GM19240 (cell line): ENCODE data around the gene ZNF331.

Source experiments
- DNase-seq: peaks from one replicate; pipeline ENCODE4 v3.0.0; 2011; ENCODE audit warnings: low spot score; ENCODE audit not compliant: insufficient read length

The ZNF331 gene

GRCh38 chr19:53520547-53521372 lies 17.2 kb upstream of the ZNF331 start:
- peak; percentile 80 for DNase-seq

- DNase-seq, result no peak
Observed at GRCh38 chr19:53521373-53522202, 16.4 kb upstream of the ZNF331 start.

GRCh38 chr19:53525922-53526321 lies 12.0 kb upstream of the ZNF331 start:
- no peak for DNase-seq

- DNase-seq, result no peak
Observed at GRCh38 chr19:53530622-53531021, 7.3 kb upstream of the ZNF331 start.

GRCh38 chr19:53531457-53531856 lies 6.5 kb upstream of the ZNF331 start:
- no peak for DNase-seq

GRCh38 chr19:53532362-53532761 lies 5.6 kb upstream of the ZNF331 start:
- no peak for DNase-seq

GRCh38 chr19:53536225-53536548 lies 1.8 kb upstream of the ZNF331 start:
- no peak for DNase-seq

GRCh38 chr19:53537121-53537520 lies 824 bp upstream of the ZNF331 start:
- DNase-seq, result no peak

- no peak for DNase-seq
Observed at GRCh38 chr19:53538378-53539109, 599 bp downstream of the ZNF331 start.

- DNase-seq, result no peak
Observed at GRCh38 chr19:53540091-53540490, 2.1 kb downstream of the ZNF331 start.

GRCh38 chr19:53541971-53542370 lies 4.0 kb downstream of the ZNF331 start:
- no peak for DNase-seq

GRCh38 chr19:53545271-53546065 lies 7.5 kb downstream of the ZNF331 start:
- no peak for DNase-seq

- DNase-seq, result no peak
Observed at GRCh38 chr19:53546758-53547513, 9.0 kb downstream of the ZNF331 start.

- DNase-seq, result no peak
Observed at GRCh38 chr19:53549340-53549739, 11.4 kb downstream of the ZNF331 start.

GRCh38 chr19:53552001-53552721 lies 14.2 kb downstream of the ZNF331 start:
- DNase-seq, result no peak

- no peak for DNase-seq
Observed at GRCh38 chr19:53553156-53553555, 15.2 kb downstream of the ZNF331 start.

GRCh38 chr19:53553865-53554791 lies 16.2 kb downstream of the ZNF331 start:
- peak; percentile 27 for DNase-seq

- DNase-seq, result no peak
Observed at GRCh38 chr19:53554804-53555203, 16.9 kb downstream of the ZNF331 start.

- no peak for DNase-seq
Observed at GRCh38 chr19:53555352-53555751, 17.4 kb downstream of the ZNF331 start.
